HUDEP-2 (cell line): ENCODE results near the gene IL18.
"Not testable (repeated sequence)": the region's sequence is repeated elsewhere in the genome, so short reads cannot be mapped to it uniquely, and the experiment has no call there.

Experiments
- DNase-seq, 76 experiments: peaks; one replicate each; lab custom pipeline; 2025; ENCODE audit not compliant: unreplicated experiment in 76 of 76; lab: John Stamatoyannopoulos, UW

The IL18 gene

GRCh38 chr11:112173152-112173551, 9.3 kb upstream of the IL18 start:
- no peak for DNase-seq

GRCh38 chr11:112172362-112172994, 8.6 kb upstream of the IL18 start:
- no peak for DNase-seq

GRCh38 chr11:112167145-112167544, 3.3 kb upstream of the IL18 start, which contains the start of gene TEX12:
Gene TEX12, plus strand, starts transcription at chr11:112167372. Its CDS starts 1,897 bp downstream, at chr11:112169269.
- no peak for DNase-seq

DNA sequence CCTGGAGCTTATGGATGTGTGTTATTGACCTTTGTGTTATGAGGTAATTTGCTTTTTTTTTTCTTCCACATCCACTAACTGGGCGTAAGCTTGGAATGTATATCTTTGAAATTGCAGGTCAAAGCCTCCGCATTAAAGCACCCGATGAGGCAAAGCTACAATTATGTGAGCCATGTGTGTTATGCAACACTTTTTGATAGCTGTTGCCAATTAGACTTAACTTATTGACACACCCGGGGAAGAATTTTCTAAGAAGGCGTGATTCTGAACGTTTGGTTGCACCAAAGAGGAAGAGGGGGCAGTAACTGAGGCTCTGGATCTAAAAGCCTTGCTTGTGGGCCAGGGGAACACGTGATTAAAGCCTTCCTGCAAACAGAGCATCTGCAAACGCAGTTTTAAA, 2.7 kb upstream of the IL18 start:
- no peak for DNase-seq

DNA sequence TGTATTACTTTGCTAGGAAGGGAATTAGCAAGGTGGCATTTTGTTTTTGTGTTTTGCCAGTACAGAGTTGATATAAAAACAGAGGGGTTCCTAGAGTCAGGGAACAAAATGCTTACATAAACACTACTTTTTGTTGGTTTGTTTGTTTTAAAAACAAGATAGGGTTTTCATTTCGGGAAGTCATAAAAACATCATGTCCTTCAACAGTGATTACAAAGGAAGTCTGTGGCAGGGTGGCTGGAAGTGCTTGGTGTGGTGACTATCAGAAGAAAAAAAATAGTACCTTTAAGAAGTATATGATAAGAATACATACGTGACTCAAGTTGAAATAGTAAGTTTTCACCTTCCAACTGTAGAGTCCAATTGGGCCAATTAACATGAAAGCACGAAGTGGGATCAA, 1.2 kb upstream of the IL18 start:
- no peak for DNase-seq

- no peak for DNase-seq
Observed at GRCh38 chr11:112162761-112163546, 940 bp downstream of the IL18 start.

- DNase-seq: not testable (repeated sequence)
Observed at GRCh38 chr11:112162200-112162599, 1.7 kb downstream of the IL18 start.

DNA sequence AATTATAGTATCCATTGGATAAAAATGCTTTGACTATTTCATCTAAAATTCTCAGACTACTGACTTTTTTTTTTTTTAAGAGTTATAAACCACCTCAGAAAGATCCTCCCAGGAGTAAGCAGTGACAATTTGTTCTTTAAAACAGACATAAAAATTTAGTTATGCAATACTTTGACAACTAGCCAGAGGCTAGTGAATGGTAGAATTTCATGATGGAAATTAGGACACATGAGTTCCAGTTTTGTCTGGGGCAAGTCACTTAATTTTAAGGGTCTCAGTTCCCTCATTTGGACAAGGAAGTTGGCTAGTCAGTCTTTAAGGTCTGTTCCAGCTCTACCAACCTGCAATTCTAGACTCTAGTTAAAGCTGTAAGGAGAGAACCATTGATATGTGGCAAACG, 2.9 kb downstream of the IL18 start:
- DNase-seq: no peak

DNA sequence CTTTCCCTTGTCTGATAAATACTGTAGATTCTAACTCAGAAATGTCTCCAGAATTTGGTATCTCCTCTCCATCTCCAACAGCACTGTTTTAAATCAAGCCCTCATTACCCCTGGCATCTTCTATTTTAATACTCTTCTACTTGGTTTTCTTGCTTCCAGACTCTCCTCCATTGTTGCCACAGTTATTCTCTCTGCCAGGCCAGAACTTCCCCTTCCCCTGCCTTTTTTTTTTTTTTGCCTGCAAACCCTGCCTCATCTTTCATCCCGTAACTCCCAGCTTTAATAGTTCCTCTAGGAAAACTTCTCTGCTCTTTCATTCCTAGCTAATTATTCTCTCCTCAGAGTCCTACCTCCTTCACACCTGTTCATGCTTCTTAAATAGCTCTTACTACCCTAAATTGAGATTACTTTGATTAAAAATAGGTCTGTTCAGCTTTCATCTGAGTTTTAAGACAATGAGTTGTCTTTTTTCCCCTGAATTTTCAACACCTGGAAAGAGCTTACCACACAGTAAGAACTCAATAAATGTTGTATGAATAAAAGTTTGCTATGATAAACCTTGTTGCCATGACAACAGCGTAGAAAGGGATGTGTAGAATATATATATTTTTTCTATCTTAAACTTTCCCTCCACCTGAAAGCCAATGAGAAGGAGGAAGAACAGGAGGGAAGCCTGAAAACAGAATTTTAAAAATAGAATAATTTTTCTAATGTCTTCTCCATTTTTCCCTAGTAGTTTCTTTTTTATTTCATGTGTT, 3.6 kb downstream of the IL18 start:
- no peak for DNase-seq

GRCh38 chr11:112159098-112160065, 4.5 kb downstream of the IL18 start:
- DNase-seq: no peak

DNA sequence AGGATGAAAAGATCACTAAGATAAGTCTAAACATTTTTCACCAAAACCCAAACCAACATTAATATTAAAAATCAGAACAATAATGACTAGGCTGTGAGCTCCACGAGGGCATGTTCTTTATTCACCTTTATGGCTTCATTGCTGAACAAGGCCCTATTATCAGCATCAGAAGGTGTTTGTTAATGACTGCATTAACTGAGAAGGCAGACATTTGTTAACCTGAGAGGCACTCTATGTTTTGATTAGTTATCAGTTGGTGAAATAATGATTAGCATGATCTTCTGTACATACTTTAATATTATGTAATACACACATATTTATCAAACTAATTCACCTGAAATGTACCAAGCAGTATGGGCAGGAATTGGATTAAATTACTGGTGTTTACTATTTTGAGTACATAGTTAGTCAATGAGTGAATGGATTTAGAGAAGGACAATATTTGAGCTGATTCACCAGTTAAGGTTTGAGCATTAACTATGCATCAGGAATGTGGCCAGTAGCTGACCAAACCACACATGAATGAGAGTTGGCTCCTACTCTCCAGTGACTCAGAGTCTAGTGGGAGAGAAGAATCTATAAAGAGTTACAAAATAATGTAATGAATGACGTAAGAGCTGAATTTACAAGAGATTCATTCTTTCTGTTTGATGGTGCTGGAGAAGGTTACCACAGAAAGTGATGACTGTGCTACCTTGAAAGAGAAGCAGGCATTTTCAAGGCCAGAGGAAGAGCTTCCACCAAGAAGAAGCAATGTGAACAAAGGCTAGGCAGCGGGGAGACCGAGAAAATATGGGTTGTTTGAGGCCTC, 6.7 kb downstream of the IL18 start:
- peak in 1 of 76 experiments; percentile 2 for DNase-seq

GRCh38 chr11:112156153-112156955, 7.5 kb downstream of the IL18 start:
- DNase-seq: peak in 29 of 76 experiments; percentile 1 to 57 (median 14)

- DNase-seq: no peak
Observed at GRCh38 chr11:112150517-112150916, 13.4 kb downstream of the IL18 start.

- no peak for DNase-seq
Observed at GRCh38 chr11:112143597-112143996, 20.3 kb downstream of the IL18 start.

- no peak for DNase-seq
Observed at GRCh38 chr11:112134473-112134872, 29.4 kb downstream of the IL18 start.

DNA sequence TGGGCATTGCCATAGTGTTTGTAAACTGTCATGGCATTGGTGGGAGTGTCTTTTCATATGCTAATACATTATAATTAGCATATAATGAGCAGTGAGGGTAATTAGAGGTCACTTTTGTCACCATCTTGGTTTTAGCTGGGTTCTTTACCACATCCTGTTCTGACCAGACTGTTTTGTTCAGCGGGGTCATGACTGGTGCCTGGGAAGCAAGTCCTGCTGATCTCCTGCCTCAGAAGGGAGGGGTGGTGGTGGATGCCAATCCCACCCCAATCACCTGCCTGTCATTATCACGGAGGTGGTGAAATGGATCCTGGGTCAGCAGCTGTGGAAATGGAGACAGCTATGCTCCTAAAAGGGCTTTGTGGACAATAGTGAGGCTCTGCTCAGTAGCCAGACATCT, 31.2 kb downstream of the IL18 start:
- DNase-seq: no peak

DNA sequence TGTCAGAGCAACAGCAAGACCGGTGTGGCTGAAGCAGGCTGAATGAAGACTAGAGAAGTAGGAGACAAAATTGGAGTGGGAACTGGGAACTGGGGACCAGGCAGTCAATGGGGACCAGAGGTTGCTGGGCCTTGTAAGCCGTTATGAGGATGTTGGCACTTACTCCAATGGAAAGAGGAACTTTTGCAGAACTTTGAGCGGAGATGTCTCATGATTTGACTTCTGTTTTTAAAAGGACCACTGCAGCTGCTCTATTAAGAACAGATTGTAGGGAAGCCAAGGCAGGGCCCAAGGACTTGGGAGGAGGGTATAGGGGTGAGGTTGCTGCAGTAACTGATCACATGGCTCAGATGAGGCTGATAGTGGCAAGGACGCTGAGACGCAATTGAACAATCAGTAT, 34.2 kb downstream of the IL18 start:
- DNase-seq: no peak

- peak in 6 of 76 experiments; percentile 1 to 23 (median 3) for DNase-seq
Observed at GRCh38 chr11:112128483-112129121, 35.3 kb downstream of the IL18 start.
